ENCODE measurements around the gene PAFAH2. TPM values are rescaled to one million over a fixed set of nuclear protein-coding genes. Genes with fewer than 3 reads are reported as not detected.

The PAFAH2 gene
- total and polyA plus RNA-seq, 2 of the 13 experiments (the other 11 are each of a cell fraction or from before 2014, with no cell fraction given), result 6.9 to 9.4 TPM

DNA sequence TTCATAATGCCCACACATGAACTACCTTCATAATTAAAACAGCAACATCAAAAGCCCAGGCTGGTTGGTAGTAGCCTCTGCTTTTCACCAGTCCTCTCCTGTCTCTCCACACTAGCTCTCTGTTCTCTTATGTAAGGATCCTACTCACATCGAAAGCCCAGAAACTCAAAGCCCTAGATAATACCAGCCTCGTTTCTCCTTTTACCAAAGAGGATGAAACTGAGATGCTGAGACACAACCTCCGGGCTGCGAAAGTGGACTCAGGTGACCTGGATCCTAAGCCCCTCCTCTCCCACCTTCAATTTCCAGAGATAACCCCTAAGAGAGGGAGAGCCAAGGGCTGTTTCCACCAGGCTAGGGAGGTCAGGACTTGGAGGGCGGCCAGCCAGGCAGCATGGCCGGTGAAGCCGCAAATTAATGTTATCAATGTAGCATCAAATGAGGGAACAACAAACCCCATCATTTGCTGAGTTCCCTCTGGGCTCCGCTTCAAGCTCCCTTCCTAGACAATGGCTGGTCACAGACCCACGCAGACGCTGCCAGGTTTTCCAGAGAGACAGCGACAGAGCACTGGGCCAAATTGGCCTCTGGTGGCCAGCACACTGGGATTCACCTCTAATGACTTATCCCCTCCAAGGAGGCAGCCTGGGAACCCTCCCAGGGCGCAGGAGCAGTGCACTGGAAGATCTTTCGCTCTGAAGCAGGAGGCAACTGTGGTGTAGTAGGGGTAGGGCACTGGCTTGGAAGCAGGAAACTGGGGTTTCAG lies 70.9 kb downstream of the PAFAH2 start:
- no peak overlapping the region for H3K4me2 ChIP-seq (ENCODE audit: low read depth, low read length)

More for the DNA sequence above, 70.9 kb downstream of the PAFAH2 start:
- BruUV-seq (replicated peaks), result no TSS peak
- H3K4me3 ChIP-seq (replicated peaks in 1 of 3; ENCODE audit: insufficient read depth in 1 of 3, low read depth in 2 of 3, low read length in 3 of 3), result no peak overlapping the region
- ATAC-seq (no peak), DNase-seq (ENCODE audit: low spot score) (no peak), FAIRE-seq (no peak)
- H3K4me1 ChIP-seq (ENCODE audit: insufficient read depth, low read length), result peaks cover 20% of the 10 kb centered on the region
- in situ Hi-C loops (cut with HindIII; ENCODE audit: extremely low pct_ligation_motif_present, low pct_unique_long_range_greater_than_20kb), result no loop called here
- ChIA-PET POLR2A (no interaction called here), CTCF (ENCODE audit: low intra/inter-chr PET ratio, low total read pairs) (no interaction called here)
- TF ChIP-seq, protein P1, sequence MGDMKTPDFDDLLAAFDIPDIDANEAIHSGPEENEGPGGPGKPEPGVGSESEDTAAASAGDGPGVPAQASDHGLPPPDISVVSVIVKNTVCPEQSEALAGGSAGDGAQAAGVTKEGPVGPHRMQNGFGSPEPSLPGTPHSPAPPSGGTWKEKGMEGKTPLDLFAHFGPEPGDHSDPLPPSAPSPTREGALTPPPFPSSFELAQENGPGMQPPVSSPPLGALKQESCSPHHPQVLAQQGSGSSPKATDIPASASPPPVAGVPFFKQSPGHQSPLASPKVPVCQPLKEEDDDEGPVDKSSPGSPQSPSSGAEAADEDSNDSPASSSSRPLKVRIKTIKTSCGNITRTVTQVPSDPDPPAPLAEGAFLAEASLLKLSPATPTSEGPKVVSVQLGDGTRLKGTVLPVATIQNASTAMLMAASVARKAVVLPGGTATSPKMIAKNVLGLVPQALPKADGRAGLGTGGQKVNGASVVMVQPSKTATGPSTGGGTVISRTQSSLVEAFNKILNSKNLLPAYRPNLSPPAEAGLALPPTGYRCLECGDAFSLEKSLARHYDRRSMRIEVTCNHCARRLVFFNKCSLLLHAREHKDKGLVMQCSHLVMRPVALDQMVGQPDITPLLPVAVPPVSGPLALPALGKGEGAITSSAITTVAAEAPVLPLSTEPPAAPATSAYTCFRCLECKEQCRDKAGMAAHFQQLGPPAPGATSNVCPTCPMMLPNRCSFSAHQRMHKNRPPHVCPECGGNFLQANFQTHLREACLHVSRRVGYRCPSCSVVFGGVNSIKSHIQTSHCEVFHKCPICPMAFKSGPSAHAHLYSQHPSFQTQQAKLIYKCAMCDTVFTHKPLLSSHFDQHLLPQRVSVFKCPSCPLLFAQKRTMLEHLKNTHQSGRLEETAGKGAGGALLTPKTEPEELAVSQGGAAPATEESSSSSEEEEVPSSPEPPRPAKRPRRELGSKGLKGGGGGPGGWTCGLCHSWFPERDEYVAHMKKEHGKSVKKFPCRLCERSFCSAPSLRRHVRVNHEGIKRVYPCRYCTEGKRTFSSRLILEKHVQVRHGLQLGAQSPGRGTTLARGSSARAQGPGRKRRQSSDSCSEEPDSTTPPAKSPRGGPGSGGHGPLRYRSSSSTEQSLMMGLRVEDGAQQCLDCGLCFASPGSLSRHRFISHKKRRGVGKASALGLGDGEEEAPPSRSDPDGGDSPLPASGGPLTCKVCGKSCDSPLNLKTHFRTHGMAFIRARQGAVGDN (CRISPR knock-in tag; IDR thresholded peaks at IDR 0.05), result no peak
- no peak for TF ChIP-seq RBM22 (optimal IDR thresholded peaks at IDR 0.05; ENCODE audit: low read length)
- TF ChIP-seq CBX2 (IDR thresholded peaks at IDR 0.05; ENCODE audit: low read depth, low read length), result no peak
- no peak for TF ChIP-seq CBX2 (CRISPR knock-in tag; IDR thresholded peaks at IDR 0.05; ENCODE audit: low read depth)
- no peak for TF ChIP-seq NCOA2 (CRISPR knock-in tag; IDR thresholded peaks at IDR 0.05)
- no peak for TF ChIP-seq ZNF878 (CRISPR knock-in tag; IDR thresholded peaks at IDR 0.05)
- TF ChIP-seq ZNF598 (CRISPR knock-in tag; IDR thresholded peaks at IDR 0.05; ENCODE audit: borderline replicate concordance), result no peak
- no peak for TF ChIP-seq SIN3A (IDR thresholded peaks at IDR 0.05; ENCODE audit: borderline replicate concordance, low read depth, low read length)
- TF ChIP-seq, protein P2, sequence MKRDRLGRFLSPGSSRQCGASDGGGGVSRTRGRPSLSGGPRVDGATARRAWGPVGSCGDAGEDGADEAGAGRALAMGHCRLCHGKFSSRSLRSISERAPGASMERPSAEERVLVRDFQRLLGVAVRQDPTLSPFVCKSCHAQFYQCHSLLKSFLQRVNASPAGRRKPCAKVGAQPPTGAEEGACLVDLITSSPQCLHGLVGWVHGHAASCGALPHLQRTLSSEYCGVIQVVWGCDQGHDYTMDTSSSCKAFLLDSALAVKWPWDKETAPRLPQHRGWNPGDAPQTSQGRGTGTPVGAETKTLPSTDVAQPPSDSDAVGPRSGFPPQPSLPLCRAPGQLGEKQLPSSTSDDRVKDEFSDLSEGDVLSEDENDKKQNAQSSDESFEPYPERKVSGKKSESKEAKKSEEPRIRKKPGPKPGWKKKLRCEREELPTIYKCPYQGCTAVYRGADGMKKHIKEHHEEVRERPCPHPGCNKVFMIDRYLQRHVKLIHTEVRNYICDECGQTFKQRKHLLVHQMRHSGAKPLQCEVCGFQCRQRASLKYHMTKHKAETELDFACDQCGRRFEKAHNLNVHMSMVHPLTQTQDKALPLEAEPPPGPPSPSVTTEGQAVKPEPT (CRISPR knock-in tag; IDR thresholded peaks at IDR 0.05; ENCODE audit: low read depth), result no peak
- no peaks in the 10 kb centered on the region for H4K20me1 ChIP-seq (ENCODE audit: insufficient read depth, low read length)
- H2AFZ ChIP-seq (ENCODE audit: low read length), result no peak overlapping the region
- intact Hi-C loops (cut with micrococcal nuclease; ENCODE audit: unreplicated experiment), result no loop called here
- no peaks in the 10 kb centered on the region for H3K79me2 ChIP-seq (ENCODE audit: insufficient read depth, low read length)
- no peak overlapping the region for H3K27ac ChIP-seq (ENCODE audit: extremely low read length, insufficient read depth, low read length)
- H3K9ac ChIP-seq (ENCODE audit: insufficient read depth, low read depth, low read length), result no peak overlapping the region
- H3K36me3 ChIP-seq (replicated peaks in 1 of 2; ENCODE audit: control insufficient read depth in 1 of 2, insufficient read depth in 2 of 2, low read length in 2 of 2), result no peaks in the 10 kb centered on the region
- WGBS (ENCODE audit: low lambda C conversion rate), result 43% methylated on average over 9 of the region's 13 CpGs
- H3K27me3 ChIP-seq (ENCODE audit: control insufficient read depth in 1 of 2, insufficient read depth in 2 of 2, low read length in 2 of 2), result peaks cover 10 to 20% of the 10 kb centered on the region in 2 experiments
- no peaks in the 10 kb centered on the region for H3K9me3 ChIP-seq (ENCODE audit: low read length)
